GM20431 (cell line): Measurements from ENCODE around the gene GALNT2.

ENCODE experiments used
- in situ Hi-C: fragments of 300-500 bp; cut with MseI, MboI; formaldehyde crosslinking; loops from one replicate; pipeline ENCODE4 v1.15.0; 2020; ENCODE audit warnings: low sequenced_read_pairs; ENCODE audit not compliant: unreplicated experiment

Gene GALNT2

GRCh38 chr1:230109066-230109465 is 42.0 kb downstream of the GALNT2 start:
- in situ Hi-C loops, result no loop called here

GRCh38 chr1:230109895-230110667 is 43.0 kb downstream of the GALNT2 start:
- in situ Hi-C loops, result no loop called here

GRCh38 chr1:230110971-230111370 is 43.9 kb downstream of the GALNT2 start:
- in situ Hi-C loops, result no loop called here

GRCh38 chr1:230112131-230112701 is 45.2 kb downstream of the GALNT2 start:
- in situ Hi-C loops, result no loop called here

- in situ Hi-C loops, result no loop called here
These were observed 45.7 kb downstream of the GALNT2 start for GRCh38 chr1:230112782-230113181.

GRCh38 chr1:230113235-230113592 is 46.2 kb downstream of the GALNT2 start:
- in situ Hi-C loops, result no loop called here

GRCh38 chr1:230113593-230114236 is 46.7 kb downstream of the GALNT2 start:
- in situ Hi-C loops, result no loop called here

- in situ Hi-C loops, result no loop called here
These were observed 47.2 kb downstream of the GALNT2 start for GRCh38 chr1:230114237-230114651.

- in situ Hi-C loops, result no loop called here
These were observed 50.7 kb downstream of the GALNT2 start for GRCh38 chr1:230117694-230118093.

- in situ Hi-C loops, result no loop called here
These were observed 52.3 kb downstream of the GALNT2 start for GRCh38 chr1:230119340-230119739.

- in situ Hi-C loops, result no loop called here
These were observed 53.4 kb downstream of the GALNT2 start for GRCh38 chr1:230120289-230120920.

GRCh38 chr1:230120921-230121381 is 53.9 kb downstream of the GALNT2 start:
- in situ Hi-C loops, result no loop called here

GRCh38 chr1:230121950-230122349 is 54.9 kb downstream of the GALNT2 start:
- in situ Hi-C loops, result no loop called here

- in situ Hi-C loops, result no loop called here
These were observed 55.6 kb downstream of the GALNT2 start for GRCh38 chr1:230122366-230123279.

- in situ Hi-C loops, result no loop called here
These were observed 56.5 kb downstream of the GALNT2 start for GRCh38 chr1:230123280-230124185.

GRCh38 chr1:230124186-230125128 is 57.4 kb downstream of the GALNT2 start:
- in situ Hi-C loops, result no loop called here

- in situ Hi-C loops, result no loop called here
These were observed 58.1 kb downstream of the GALNT2 start for GRCh38 chr1:230125141-230125540.
